Activated gamma-delta T cell treated with anti-CD3 and anti-CD28 coated beads, Interleukin-2, amount 50 U/mL, for 16 hours (primary cell): ENCODE results near the gene LHX2.
"Not testable (repeated sequence)": the region's sequence is repeated elsewhere in the genome, so short reads cannot be mapped to it uniquely, and the experiment has no call there.

Experiments used
- DNase-seq: peaks from one replicate; pipeline ENCODE4 v3.0.0-alpha.2; 2020; ENCODE audit warnings: low read depth

Gene LHX2, protein sequence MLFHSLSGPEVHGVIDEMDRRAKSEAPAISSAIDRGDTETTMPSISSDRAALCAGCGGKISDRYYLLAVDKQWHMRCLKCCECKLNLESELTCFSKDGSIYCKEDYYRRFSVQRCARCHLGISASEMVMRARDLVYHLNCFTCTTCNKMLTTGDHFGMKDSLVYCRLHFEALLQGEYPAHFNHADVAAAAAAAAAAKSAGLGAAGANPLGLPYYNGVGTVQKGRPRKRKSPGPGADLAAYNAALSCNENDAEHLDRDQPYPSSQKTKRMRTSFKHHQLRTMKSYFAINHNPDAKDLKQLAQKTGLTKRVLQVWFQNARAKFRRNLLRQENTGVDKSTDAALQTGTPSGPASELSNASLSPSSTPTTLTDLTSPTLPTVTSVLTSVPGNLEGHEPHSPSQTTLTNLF

GRCh38 chr9:124011460-124012301 is at the start of gene LHX2:
LHX2 (plus strand) TSS chr9:124011768; CDS start chr9:124012349, 581 bp downstream.
- no peak for DNase-seq

DNA sequence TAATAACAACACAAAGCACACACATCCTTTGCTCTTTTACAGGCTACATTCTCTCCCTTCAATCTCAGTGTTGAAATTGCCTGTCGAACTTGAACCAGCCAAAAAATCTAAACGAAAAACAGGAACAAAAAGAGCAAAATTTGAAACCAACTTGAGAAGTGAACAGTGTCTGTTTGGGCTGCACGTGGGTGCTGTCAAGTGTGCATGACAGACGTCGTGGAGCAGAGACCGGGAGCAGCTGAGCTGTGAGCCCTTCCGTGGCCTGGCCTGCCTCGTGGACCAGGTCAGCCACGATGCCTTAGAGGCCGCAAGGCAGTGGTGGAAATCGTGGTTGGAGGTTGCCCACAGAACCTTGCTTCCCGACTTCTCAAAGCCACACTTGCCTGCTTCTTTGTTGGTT is 46.8 kb upstream of the LHX2 start:
- no peak for DNase-seq

GRCh38 chr9:123965801-123966686 is 45.5 kb upstream of the LHX2 start:
- no peak for DNase-seq

DNA sequence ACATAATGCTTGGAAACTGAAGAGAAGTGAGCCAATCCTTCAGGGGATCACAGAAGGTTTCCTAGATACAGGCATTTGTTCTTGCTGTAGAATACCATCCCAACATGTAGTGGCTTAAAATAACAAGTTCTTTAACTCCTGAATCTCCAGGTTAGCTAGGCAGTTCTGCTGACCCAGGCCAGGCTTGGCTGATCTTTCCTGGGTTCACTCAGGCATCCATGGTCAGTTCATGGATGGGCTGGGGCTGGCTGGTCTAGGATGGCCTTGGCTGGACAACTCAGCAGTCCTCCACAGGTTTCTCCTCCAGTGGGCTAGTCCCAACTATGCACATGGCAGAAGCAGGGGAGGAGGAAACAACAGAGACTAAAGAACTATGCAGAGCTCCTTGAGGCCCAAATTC is 44.2 kb upstream of the LHX2 start:
- DNase-seq: no peak

DNA sequence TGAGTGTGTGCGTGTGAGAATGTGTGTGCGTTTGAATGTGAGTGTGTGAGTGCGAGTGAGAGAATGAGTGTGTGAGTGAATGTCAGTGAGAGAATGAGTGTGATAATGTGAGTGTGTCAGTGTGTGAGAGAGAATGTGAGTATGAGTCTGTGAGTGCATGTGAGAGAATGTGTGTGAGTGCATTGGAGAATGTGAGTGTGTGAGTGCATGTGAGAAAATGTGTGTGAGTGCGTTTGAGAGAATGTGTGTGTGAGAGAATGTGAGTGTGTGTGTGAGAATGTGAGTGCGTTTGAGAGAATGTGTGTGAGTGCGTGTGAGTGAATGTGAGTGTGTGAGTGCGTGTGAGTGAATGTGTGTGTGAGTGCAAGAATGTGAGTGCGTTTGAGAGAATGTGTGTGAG is 39.0 kb upstream of the LHX2 start:
- DNase-seq: no peak

DNA sequence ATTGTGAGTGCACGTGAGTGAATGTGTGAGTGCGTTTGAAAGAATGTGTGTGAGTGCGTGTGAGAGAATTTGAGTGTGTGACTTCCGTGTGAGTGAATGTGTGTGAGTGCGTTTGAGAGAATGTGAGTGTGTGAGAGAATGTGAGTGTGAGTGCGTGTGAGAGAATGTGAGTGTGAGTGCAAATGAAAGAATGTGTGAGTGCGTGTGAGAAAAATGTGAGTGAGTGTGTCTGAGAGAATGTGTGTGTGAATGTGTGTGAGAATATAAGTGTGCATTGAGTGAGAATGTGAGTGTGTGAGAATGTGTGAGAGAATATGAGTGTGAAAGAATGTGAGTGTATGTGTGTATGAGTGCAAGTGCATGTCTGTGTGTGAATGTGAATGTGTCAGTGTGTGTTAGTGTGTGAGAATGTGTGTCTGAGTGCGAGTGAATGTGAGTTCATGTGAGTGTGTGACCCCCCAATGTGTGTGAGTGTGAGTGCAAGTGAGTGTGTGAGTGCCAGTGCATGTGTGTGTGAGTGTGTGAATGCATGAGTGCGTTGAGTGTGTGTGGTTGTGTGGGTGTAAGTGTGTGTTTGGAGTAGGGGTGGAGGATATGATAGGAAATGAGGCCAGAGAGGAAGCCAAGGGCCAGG is 37.9 kb upstream of the LHX2 start:
- DNase-seq: no peak

DNA sequence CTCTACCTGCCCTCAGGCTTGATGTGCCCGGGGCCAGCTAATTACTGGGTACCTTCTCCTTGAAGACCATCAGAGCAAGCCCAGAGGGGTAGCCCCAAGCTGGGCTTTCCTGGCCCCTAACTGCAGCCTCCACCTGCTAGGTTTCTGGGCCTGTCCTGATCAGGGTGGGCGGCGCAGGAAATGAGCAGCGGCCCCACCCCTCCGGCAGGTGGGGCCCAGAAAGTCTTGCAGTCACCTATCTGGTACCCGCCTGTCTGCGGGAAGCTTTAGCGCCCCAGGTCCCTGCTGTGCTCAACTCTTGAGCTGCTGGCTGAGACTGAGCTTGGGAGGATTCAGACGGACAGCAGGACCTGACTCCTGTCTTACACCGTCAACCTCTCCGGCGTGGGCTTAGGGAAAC is 37.1 kb upstream of the LHX2 start:
- no peak for DNase-seq

DNA sequence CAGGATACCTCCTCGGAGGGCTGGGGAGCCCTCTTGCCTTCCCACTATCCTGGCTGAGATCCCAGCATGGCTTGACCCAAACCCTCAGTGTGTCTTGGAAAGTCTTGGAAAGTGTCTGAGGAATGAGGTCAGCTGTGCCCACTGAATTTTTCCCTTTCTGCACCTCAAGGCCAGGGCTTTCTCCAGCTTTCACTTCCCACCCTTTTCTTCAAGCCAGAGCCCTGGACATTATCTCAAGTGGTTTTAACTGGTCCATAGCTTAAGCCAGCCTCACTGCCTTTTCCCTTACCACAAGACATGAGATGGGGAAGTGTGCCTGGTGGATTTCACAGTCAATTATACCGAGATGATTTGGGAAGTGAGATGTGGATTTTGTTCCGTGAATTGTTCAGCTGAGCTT is 35.7 kb upstream of the LHX2 start:
- DNase-seq: no peak

DNA sequence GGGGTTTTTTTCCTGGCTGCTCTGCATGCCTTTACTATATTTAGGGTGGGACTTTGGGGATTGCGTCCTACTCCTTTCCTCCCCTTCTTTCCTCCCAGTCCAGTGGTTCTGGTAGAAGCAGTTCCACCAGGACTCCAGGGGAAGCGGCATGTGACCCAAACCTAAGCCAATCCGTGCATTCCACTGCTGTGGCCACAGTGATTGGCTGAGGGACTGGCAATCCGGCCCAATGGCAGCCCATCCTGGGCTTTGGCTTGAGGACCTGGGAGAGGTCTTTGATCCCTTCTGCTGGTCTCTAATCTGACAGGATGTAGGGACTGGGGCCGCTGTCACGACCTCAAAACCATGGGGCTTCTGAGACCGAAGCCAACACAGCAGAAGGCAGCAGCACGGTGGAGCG is 35.0 kb upstream of the LHX2 start:
- DNase-seq: not testable (repeated sequence)

DNA sequence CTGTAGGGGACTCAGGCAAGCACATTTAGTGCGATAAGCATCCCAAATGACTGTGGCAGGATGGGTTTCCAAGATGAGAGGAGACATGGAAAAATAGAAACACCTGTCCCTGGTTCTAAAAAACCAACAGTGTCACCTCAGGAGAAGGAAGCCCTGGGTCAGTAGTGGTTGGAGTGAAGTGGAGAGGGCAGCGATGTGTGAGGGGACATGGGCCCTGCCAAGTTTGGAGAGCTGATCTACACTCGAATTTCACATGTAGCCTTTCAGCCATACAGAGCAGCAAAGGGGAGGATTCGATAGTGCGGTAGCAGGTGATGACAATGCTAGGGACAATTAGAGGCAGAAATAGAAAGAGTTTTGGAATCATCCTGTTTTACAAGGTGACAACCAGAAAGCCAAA is 32.6 kb upstream of the LHX2 start:
- DNase-seq: no peak

DNA sequence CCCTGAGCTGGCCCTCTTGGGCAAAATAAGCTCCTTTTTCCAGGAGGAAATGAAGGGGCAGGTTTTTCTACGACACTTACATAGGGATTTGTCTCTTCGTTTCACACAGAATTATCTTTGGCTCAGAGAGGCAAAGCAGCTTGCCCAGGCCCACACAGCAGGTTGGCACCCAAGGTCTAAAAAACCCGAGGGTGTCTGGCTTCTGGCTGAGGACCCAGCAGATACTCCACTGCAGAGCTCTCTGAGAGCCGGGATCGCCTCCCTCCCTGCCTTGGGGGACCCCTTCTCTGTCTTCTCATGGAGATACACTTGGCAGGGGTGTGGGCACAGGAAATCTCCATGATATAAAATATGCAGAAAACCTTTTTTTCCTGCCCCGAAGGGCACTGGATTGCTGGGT is 29.0 kb upstream of the LHX2 start:
- no peak for DNase-seq

DNA sequence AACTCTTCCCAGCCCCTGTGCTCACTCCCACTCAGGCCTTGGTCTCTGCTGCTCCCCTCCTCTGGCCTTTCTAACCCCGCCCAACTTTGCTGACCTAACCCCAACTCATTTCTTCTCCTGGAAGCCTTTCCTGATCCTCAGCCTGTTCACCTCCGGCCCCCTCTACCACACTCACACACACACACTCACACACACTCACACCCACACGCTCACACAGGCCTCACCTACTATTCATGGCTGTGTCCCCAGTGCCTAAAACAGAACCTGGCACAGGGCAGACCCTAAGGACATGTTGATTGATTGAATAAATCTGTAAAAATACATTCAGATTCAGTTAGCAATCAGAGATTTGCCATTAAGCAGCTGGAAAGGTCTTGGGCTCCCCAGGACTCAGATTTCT is 28.5 kb upstream of the LHX2 start:
- no peak for DNase-seq

DNA sequence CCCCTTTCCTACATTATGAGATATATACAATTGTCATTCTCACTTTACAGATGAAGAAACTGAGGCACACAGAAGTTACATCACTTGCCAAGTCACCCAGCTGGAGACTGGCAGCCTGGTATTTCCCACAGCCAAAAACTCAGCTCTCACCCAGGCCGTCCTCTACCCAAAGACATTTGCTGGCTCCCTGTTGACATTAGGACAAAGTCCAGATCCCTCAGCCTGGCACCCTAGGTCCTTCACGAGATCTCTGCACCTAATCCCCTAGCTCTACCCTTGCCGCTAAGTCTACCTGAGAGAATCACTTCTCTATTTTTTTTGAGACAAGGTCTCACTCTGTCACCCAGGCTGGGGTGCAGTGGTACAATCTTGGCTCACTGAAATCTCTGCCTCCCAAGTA is 26.8 kb upstream of the LHX2 start:
- no peak for DNase-seq

DNA sequence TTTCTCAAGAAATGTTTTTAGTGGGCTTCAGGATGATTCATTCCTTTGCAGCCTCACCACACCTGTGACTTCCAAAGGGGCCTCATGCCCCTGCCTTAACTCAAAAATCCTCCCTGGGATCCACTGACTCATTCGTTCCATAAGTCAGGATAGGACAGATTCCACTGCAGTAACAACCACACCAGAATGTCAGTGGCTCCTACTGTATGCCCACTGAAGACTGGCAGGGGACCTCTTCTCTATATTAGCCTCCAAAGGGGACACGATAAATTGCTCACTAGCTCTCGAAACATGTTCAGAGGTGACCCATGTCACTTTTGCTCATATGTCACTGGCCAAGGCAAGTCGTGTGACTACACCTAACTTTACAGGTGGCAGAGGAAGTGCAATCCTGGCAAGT is 25.7 kb upstream of the LHX2 start:
- DNase-seq: no peak

DNA sequence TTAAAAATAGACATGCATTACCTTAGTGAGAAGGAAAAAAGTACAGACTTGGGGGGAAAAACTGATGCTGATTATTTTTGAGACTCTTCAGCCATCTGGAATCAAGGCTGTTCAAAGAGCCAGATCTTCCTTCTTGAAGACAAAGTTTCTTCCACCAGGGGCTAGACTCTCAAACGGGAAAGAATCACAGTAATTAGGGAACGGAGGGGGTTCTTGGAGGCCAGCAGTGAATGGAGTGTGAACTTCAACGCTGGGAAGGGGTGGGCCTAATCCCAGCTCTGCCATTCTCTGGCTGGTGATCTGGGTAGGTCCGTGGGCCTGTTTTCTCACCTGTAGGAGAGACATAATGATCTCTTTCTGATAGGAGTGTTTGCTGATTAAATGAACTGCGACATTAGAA is 21.1 kb upstream of the LHX2 start:
- no peak for DNase-seq

- not testable (repeated sequence) for DNase-seq
Observed at GRCh38 chr9:123992679-123993078, 18.9 kb upstream of the LHX2 start.

- DNase-seq: no peak
Observed at GRCh38 chr9:123996731-123997421, 14.7 kb upstream of the LHX2 start.

DNA sequence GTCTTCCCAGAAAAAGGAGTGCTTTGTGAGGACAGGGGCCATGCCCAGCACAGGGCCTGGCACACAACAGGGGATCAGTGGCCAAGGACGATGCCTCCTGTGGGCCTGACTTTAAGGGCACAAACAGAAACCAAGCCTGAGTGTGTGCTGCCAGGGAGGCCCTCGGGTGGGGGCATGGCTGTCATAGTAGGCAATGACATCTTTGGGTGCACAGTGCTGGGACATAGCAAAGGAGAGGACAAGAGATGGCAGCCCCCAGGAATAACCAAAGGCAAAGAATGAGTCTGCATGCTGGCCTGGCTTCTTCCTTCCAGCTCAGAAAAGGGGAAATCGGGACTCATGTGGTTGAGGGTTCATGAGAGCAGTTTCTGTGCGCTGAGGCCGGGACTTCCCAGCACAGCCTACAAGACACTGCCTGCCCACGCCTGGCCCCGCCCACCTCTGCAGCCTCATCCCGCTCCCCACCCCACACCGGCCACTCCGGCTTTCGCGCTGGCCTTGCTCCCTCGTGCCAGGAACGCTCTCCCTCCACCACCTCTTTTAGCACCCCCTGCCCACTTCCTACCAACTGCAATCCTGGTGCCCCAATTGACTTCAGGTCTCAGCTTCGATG is 13.8 kb upstream of the LHX2 start:
- no peak for DNase-seq

- DNase-seq: no peak
Observed at GRCh38 chr9:123998278-123998925, 13.2 kb upstream of the LHX2 start.

GRCh38 chr9:123998970-123999621 is 12.5 kb upstream of the LHX2 start:
- DNase-seq: no peak
